SU-DHL-6 (cell line): ENCODE results near the gene STARD8.

Experiments
- CTCF ChIP-seq: fragments of 200-600 bp; sonication (generic); IDR thresholded peaks from one replicate; pipeline ENCODE4 v1.5.1; 2017; ENCODE audit warnings: antibody characterized with exemption, mild to moderate bottlenecking, low read length, moderate library complexity; ENCODE audit not compliant: insufficient read depth, poor library complexity, severe bottlenecking
- EZH2phosphoT487 ChIP-seq: fragments of 200-600 bp; sonication (generic), shearing (Covaris generic); conservative IDR thresholded peaks from 2 replicates; pipeline ENCODE4 v1.6.1; 2018; ENCODE audit warnings: mild to moderate bottlenecking, antibody characterized with exemption, low read length, moderate library complexity, mixed read lengths

- TF ChIP-seq CTCF (no peak), EZH2phosphoT487 (no peak)
Observed at GRCh38 chrX:68684919-68685304, 37.4 kb downstream of the STARD8 start.
